ENCODE measurements around the gene FGD5. TPM values are rescaled to one million over a fixed set of nuclear protein-coding genes. Genes with fewer than 3 reads are reported as not detected.

Gene FGD5
- total and polyA plus RNA-seq, 8 donors = 1.2 to 34.1 (median 9.0) TPM

- intact Hi-C loops (cut with DNase I; ENCODE audit: low total_unique reads) = no loop called here
- H3K4me1 ChIP-seq = peaks cover 42 to 84% (median 68%) of the 10 kb centered on the region in 4 donors
- no peaks in the 10 kb centered on the region for H3K27me3 ChIP-seq
- no peaks in the 10 kb centered on the region for H3K9me3 ChIP-seq
- DNase-seq = peak; percentile 97 to 99
- H3K36me3 ChIP-seq = peaks cover 13 to 28% (median 27%) of the 10 kb centered on the region in 4 donors
- peak overlapping the region; percentile 80 to 91 (median 86) for H3K4me3 ChIP-seq
- WGBS, 5 donors = 0 to 1% (median 1%) methylated on average over 44 to 78 of the region's 79 CpGs
- H3K27ac ChIP-seq = peak overlapping the region; percentile 95 to 99 (median 98)
- TF ChIP-seq EP300 (IDR thresholded peaks at IDR 0.05) (no peak), POLR2AphosphoS5 (IDR thresholded peaks at IDR 0.05) (peak in 2 of 3 donors; percentile 47 to 51), POLR2A (IDR thresholded peaks at IDR 0.05) (no peak), CTCF (IDR thresholded peaks at IDR 0.05) (no peak)
These were observed 129.3 kb downstream of the FGD5 start for GRCh38 chr3:14947886-14948608.

GRCh38 chr3:14948609-14949038 lies 129.9 kb downstream of the FGD5 start:
- DNase-seq = no peak
- H3K4me1 ChIP-seq = peaks cover 42 to 83% (median 65%) of the 10 kb centered on the region in 4 donors
- no peaks in the 10 kb centered on the region for H3K27me3 ChIP-seq
- intact Hi-C loops (cut with DNase I; ENCODE audit: low total_unique reads) = no loop called here
- no peaks in the 10 kb centered on the region for H3K9me3 ChIP-seq
- peak overlapping the region; percentile 80 to 91 (median 86) for H3K4me3 ChIP-seq
- no peak for TF ChIP-seq CTCF (IDR thresholded peaks at IDR 0.05)
- peak in 1 of 3 donors; percentile 46 for TF ChIP-seq POLR2AphosphoS5 (IDR thresholded peaks at IDR 0.05)
- no peak for TF ChIP-seq EP300 (IDR thresholded peaks at IDR 0.05)
- H3K27ac ChIP-seq = peak overlapping the region; percentile 83 to 99 (median 98)
- WGBS, 5 donors = 1 to 5% (median 3%) methylated on average over 19 to 26 of the region's 26 CpGs
- H3K36me3 ChIP-seq = peaks cover 13 to 22% (median 21%) of the 10 kb centered on the region in 4 donors

GRCh38 chr3:14949126-14949525 lies 130.4 kb downstream of the FGD5 start:
- 29 to 44% (median 34%) methylated on average over 5 of the region's 5 CpGs for WGBS, 5 donors
- no peak for TF ChIP-seq POLR2AphosphoS5 (IDR thresholded peaks at IDR 0.05)
- TF ChIP-seq POLR2A (IDR thresholded peaks at IDR 0.05) = no peak
- no peak for TF ChIP-seq EP300 (IDR thresholded peaks at IDR 0.05)
- no peak for TF ChIP-seq CTCF (IDR thresholded peaks at IDR 0.05)
- no peaks in the 10 kb centered on the region for H3K27me3 ChIP-seq
- peaks cover 37 to 78% (median 62%) of the 10 kb centered on the region in 4 donors for H3K4me1 ChIP-seq
- H3K9me3 ChIP-seq = no peaks in the 10 kb centered on the region
- DNase-seq = peak in 1 of 2 donors; percentile 37
- intact Hi-C loops (cut with DNase I; ENCODE audit: low total_unique reads) = no loop called here
- peak overlapping the region; percentile 80 to 91 (median 86) for H3K4me3 ChIP-seq
- peaks cover 13 to 17% (median 16%) of the 10 kb centered on the region in 4 donors for H3K36me3 ChIP-seq
- H3K27ac ChIP-seq = peak overlapping the region; percentile 83 to 99 (median 98)

- H3K27ac ChIP-seq = peak overlapping the region; percentile 78 to 99 (median 98)
These were observed 131.5 kb downstream of the FGD5 start for GRCh38 chr3:14950274-14950673.

More at GRCh38 chr3:14950274-14950673, 131.5 kb downstream of the FGD5 start:
- peaks cover 5 to 6% (median 5%) of the 10 kb centered on the region in 4 donors for H3K36me3 ChIP-seq
- 38 to 75% (median 40%) methylated on average over 2 of the region's 2 CpGs for WGBS, 5 donors
- DNase-seq = peak in 1 of 2 donors; percentile 31
- TF ChIP-seq EP300 (IDR thresholded peaks at IDR 0.05) (no peak), CTCF (IDR thresholded peaks at IDR 0.05) (no peak), POLR2AphosphoS5 (IDR thresholded peaks at IDR 0.05) (no peak)
- H3K27me3 ChIP-seq = no peaks in the 10 kb centered on the region
- intact Hi-C loops (cut with DNase I; ENCODE audit: low total_unique reads) = no loop called here
- no peaks in the 10 kb centered on the region for H3K9me3 ChIP-seq
- H3K4me1 ChIP-seq = peaks cover 35 to 71% (median 53%) of the 10 kb centered on the region in 4 donors
- H3K4me3 ChIP-seq = no peak overlapping the region

Data from stomach (tissue), 9 donors.